Activated T-cell treated with anti-CD3 and anti-CD28 coated beads, Interleukin-2, amount 50 U/mL, for 48 hours (primary cell): ENCODE measurements around the gene MTMR10.

Experiments used
- DNase-seq, 2 experiments: peaks; one replicate each; pipeline ENCODE4 v3.0.0-alpha.2; 2020

MTMR10 gene, protein sequence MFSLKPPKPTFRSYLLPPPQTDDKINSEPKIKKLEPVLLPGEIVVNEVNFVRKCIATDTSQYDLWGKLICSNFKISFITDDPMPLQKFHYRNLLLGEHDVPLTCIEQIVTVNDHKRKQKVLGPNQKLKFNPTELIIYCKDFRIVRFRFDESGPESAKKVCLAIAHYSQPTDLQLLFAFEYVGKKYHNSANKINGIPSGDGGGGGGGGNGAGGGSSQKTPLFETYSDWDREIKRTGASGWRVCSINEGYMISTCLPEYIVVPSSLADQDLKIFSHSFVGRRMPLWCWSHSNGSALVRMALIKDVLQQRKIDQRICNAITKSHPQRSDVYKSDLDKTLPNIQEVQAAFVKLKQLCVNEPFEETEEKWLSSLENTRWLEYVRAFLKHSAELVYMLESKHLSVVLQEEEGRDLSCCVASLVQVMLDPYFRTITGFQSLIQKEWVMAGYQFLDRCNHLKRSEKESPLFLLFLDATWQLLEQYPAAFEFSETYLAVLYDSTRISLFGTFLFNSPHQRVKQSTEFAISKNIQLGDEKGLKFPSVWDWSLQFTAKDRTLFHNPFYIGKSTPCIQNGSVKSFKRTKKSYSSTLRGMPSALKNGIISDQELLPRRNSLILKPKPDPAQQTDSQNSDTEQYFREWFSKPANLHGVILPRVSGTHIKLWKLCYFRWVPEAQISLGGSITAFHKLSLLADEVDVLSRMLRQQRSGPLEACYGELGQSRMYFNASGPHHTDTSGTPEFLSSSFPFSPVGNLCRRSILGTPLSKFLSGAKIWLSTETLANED

DNA sequence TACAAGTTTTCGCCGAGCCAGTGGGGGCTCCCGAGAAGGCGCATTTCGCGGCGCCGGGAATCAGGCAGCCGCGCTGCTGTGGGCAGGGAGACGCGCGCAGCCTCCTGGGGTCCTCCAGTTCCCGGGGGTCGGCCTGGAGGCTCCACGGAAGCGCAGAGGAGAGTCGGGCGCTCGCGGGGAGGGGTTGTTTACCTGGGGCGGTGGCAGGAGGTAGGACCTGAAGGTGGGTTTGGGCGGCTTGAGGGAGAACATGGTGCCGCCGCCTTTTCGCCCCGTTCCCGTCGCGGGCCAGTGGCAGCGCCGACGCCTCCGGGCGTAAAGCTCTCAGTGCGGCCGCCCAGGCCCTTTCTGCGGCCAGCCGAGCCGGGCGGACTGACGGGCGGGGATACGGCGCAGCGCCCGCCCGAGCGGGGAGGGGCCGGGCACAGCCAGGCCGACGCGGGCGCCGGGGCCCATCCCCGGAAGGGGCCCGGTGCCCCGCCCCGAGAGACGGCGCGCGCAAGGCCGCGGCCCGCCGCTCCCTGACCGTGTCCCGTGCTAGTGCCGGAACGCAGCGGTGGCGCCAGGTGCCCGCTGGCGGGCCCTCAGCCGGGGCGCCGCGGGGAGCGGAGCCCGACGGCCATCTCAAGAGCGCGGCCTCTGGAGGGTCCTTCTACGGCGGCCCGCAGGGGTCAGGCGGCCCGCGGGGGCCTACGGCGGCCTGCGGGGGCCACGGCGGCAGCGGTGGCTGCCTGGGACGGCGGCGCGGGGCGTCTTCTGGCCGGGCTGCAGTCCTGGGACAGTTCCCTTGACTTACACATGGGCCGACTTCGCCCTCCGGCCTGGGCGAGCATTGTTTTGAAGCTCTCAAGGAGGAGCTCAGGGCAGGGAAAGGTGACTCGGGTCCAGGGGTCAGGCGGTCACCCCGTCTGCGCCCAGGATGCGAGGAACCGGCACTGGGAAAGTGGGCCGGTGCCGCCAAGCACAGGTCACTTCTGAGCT lies at the start of gene MTMR10:
Gene MTMR10 (minus strand): TSS at position 374 of the 981 bp plus-strand sequence. CDS start 122 bp downstream, at position 252.
- peak; percentile 82 to 86 for DNase-seq

DNA sequence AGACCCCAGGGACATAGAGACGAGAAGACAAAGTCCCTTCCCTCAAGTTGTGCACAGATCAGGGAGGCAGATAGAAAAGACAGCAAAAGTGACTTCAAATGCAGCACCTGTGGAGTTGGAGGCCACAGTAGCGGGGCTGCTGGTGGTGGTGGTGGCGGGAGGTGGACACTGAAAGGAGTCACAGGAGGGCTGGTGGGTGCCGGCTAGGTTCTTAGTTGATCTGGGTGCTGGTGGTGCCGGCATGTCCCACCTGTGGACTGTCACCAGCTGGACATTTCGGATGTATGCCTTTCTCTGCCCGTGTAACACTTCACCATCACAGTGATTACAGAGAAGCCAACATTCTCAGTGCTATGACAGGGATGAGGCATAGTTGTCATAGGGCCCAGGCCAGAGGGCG lies 49.2 kb upstream of the MTMR10 start:
- DNase-seq, result no peak

DNA sequence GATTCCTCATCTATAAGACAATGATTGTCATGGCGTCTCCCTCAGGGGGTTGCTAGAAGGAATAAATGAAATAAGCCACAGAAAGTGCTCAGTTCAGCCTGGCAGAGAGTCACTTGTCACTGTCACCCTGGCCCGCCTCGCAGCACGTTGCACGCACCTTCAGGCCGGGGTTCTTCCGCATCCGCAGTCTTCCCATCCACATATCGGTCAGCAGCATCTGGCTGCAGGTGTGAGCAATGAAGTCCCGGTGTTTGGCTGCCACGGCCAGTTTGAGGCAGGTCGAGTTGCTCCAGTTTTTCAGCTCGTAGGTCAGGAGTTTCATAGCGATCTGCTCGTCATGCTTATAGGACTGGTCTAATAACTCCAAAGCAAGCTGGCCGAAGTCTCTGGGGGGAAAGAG lies 48.5 kb upstream of the MTMR10 start:
- no peak for DNase-seq

DNA sequence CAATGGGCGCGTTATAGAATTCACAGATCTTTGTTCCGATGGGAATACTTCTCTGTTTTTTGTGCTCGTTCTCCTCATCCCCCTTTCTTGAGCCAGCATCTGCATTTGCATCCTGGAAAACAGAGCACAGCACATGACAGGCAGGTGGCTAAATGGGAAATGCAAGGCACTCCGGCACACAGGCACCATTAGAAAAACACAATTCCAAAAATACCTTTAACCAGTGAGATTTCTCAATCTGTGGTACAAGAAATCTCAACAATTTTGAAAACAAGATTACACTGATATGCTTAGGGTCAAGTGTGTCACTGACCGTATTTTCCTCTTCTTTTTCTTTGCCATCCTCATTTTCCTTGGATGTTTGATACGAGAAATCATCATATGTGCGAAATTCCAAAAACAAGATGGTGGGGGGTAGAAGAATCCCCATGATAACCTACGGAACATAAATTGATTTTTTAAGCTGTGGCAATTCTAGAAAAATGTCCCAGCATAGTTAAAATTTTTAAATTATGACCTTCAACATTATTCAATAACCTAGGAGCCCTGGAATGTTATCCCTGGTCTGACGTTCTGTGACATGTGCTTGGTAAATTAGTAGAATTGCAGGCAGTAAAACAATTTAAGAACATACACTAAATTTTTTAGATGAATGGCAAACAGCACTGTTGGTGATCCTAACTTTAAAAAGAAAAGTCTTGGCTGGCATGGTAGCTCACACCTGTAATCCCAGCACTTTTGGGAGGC lies 46.5 kb upstream of the MTMR10 start:
- no peak for DNase-seq

DNA sequence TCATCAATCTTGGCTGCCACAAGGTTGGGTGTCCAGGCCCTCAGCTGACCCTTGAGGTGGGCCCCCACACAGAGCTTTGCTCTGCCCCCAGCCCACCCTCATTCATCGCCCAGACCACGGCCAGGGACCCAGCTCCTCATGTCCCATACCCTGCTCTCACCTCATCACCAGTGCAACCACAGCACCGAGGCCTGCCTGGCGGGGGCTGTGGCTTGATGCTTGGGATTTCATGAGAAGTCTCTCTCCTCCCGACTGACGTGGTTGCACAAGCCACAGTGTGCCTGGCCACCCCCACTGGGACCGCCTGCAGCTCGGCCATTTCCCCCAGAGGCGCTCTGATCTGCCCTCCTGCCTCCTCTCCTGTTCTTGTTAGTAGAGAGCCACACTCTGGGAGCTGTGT lies 45.4 kb upstream of the MTMR10 start:
- no peak for DNase-seq

DNA sequence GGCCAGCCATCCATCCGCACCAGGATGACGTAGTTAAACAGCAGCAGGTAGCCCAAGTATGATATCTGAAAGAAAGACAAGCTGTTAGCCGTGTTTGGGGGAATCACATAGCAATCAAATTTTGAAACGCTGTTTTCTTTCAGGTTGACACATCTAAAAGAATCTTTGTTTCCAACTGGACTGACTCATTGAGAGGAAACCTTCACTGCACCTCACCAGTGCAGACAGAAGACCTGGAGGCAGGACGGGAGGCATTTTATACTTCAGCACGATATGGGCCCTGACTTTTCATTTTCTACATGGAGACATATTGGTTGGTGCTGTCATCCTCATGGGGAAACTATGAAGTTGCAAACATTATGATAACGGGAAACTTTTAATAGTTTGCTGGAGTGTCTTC lies 44.2 kb upstream of the MTMR10 start:
- DNase-seq, result no peak

DNA sequence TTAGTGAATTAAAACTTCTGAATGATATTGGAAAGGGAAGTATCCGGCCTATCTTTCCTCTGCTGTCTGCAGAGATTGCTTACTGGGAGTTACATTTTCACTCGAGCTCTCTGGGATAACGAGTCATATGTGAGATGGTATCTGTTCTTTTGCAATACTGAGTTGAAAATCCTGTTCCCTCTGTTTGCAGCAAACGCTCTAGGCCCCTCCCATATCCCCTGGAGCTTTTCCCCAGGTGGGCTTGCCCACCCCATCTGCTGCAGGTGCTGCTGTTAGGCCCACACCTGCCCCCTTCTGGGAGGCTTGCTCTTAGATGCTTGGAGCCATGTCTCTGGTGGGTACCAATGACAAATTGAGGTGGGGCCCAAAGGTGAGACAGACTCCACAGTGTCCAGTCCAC lies 42.7 kb upstream of the MTMR10 start:
- no peak for DNase-seq

DNA sequence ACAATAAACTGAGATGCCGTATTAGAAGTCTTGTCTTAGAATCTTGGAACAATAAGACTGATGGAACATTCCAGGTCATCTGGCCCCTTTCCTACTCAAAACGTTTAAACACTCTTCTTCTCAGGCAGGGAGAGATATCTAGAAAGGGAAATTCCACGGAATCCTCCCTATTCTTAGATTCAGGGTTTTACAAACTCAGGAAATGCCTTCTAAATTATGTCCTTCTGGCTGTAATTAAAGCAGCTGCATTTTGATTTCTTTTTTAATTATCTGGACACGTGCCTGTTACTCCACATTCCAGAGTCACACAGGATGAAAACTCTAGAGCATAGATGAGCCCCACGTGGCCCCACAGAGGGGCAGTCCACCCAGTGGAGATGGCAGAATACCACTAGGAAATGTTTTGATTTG lies 41.5 kb upstream of the MTMR10 start:
- no peak for DNase-seq

DNA sequence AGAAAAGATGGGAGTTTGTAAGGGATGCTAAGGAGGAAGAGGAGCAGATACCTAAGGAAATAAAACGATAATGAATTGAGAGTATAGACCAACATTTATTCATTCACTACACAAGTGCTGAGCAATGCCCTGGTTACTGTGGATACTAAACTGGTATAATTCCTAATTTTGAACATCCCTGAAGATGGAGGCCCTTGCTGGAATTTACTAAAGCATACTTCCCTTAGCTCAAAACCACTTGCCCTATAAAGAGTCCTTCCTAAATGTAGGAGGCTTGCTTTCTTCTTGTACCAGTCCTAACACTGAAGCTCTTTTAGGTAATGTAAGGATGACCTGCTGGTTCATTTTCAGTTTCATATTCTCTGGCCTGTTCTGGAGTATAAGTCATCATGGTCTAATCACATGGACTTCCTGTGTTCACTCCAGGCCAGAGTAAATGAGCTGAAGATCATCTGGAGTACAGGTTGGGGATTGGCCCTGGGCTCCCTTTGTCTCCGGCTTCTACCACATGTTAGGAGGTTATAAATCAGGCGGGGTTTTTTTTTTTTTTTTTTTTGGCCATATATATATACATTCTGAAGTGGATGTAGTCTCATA lies 40.1 kb upstream of the MTMR10 start:
- DNase-seq, result no peak

DNA sequence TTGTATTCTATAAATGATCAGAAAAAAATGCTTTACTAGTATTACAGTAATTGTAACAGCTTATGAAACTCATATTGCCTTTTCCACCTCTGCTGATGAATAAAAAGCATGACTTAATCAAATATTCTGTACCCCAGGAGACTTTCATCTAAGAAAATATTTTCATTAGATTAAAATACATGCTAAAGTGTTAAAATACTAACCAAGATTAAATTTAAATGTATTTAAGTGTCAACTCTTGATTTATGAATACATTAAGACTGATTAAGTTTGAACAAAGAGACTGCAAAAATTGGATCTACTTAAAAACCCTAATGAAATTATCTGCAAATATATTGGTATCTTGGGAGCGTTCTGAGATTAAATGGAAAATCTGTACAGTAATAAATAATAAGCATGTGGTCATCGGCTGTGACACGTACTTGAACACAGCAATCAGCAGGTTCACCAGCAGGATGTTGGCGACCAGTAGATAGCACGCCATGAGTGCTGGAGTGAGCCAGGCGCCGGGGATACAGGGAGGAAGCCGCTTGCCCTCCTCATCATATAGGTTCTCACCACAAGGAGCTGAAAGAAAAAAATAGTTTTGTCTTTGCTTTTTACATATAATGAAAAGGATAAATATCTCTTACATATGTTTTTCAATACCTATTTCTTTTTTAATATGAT lies 36.6 kb upstream of the MTMR10 start:
- DNase-seq, result no peak

DNA sequence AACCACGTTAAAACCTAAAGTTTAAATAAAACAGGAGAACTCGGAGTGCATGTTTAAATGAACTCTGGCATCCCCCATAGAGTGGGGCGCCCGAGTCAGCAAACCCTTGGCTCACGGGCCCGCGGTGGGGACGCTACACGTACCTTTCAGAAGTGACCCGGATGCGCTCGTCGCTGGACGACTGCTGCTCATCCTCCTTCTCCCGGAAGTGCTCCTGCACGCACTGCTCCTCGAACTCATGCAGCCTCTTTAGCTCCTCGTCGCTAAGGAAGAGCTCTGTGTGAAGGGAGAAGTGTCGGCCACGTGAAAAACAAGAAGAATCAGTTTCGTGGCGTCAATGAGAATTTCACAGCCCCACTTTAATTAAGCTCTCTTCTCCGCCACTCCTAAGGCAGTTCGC lies 34.6 kb upstream of the MTMR10 start:
- no peak for DNase-seq

DNA sequence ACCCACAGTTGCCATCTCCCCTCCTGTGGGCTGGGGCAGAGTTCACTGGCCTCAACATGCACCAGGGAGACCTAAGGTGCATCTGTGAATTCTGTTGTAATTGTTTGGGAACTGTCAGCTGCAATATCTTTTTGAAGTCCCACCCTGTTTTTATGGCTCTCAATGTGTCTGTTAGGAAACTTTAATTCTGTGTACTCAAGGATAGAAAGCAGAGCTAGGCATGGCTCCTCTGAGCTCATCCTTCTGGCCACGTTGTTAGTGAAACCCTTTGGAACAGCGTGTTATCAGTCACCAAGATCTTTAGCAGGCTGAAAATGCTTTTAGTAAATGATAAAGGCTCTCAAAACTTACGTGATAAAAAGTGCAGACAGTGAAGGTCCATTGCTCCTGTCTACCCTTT lies 33.6 kb upstream of the MTMR10 start:
- DNase-seq, result no peak

DNA sequence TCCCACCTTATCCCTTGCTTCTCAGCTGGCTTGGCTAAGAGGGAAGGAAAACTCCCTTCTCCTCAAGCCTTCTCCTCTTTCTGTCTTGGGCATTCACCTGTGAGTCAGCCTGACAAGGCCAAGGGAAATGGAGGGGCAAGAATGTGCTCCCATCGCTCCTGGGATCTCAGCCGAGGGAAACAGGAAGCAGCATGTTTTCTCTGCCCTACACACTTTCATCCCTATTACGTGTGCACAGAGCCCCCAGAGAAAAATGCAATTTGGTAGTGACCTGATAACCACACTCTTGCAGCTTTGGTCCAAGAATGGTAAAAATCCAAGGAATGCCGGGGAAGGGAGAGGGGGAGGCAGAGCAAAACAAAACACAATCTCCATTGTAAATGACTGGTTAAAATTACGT lies 32.9 kb upstream of the MTMR10 start:
- no peak for DNase-seq

DNA sequence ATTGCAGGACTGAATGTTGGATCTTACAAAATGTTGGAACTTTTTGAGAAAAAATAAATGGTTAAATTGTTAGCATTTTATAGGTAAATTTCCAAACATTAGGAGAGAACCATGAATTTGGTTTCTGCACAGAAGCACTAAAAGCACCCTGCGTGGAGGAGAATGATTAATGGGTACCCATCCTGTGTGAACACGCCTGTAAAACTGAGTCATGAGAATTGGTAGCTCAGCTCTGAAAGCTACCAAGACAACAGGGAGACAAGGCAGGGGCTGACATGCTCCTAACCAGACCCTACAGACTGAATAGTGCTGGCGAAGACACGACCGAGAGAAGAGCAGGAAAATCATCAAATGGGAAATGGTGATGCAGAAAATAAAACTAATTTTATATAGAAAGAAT lies 32.4 kb upstream of the MTMR10 start:
- no peak for DNase-seq

DNA sequence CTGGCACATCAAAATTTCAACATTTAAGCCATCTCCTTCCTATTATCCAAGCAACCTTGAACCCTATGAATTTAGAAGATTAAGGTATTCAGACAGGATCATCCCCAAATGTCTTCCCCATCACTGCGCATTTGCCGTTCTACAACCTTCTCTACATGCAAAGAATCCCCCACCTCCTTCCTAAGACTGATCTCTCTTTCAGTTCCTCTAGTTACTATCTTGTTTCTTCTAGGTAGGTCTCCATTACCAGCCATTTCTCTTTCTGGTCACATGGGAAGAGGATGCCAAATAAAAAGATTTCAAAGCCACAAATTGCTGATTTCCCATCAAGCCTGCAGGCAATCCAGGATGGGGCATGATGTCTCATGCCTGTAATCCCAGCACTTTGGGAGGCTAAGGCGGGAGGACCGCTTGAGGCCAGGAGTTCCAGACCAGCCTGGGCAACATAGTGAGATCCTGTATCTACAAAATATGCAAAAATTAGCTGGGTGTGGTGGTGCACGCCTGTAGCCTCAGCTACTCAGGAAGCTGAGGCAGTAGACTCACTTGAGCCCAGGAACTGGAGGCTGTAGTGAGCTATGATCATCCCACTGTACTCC lies 29.7 kb upstream of the MTMR10 start:
- DNase-seq, result no peak

DNA sequence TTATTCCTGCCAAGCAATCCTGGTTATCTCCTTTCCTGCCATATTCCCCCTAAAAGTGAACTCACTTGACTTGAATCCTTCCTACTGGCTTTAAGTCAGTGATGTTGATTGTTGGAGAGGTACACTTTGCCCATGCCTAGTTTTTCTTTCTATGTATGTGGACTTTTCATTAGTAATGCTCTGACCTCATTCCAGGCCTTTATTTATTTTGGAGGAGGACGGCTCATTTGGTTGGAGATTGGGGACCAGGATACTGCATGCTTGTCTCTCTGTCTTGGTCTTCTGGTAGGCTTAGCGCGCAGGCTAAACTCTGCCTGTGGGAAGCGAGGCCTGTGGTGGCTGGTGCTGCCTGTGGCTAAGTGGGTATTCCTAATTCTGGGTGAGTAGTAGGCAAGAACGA lies 29.1 kb upstream of the MTMR10 start:
- no peak for DNase-seq

DNA sequence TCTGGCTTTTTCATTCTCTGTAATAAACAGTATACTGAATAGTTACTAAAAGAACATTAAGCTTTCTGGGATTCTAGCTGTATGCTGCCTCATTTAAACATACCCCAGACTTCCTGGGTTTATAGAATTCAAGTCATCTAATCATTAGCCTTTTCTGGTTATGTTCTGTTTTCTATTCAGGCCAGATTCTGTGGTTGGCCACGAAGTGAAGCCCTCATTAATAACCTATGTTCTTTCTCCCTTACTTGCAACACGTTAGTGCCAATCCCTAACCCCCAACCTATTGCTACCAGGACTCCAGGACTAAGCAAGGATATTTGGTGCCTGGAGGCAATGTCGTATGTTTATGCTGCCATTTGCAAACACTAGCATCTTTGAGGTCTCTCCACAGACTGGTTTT lies 28.6 kb upstream of the MTMR10 start:
- DNase-seq, result no peak

DNA sequence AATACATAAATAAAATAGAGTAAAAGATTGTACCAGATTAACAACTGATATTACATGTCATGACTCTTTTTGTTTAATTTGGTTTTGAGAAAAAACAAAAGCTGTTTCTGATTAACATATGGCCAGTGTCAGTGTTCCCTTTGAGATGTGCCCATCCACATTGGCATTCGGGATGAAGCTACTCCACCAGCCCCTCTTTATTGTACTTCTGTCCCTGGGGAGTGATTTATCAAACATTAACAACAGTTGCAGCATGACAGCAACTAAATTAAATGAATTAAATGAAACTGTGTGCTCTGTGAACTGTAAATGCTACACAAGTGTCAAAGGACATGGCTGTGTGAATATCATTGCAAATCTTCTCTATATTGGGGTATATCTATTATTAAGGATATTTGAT lies 25.9 kb upstream of the MTMR10 start:
- DNase-seq, result no peak

DNA sequence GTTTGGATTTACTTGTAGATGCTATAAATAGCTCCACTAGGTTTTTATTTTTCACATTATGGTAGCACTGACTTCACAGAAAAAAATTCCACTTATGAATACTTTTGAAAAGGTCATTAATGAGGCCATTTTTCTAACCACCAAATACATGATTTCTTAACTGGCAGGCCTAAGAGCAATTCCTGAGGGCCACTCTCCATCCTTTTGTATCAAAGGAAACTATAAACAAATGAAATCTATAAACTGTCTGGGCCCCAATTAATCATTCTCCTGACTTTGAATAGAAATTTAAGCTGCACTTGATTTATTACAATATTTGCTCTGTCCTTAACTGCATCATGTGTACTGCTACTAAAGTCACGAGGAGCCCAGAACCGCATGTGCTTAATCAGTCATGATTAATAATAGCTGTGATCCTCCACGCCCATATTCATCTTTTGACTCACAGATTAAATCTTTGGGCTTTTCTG lies 25.1 kb upstream of the MTMR10 start:
- no peak for DNase-seq

DNA sequence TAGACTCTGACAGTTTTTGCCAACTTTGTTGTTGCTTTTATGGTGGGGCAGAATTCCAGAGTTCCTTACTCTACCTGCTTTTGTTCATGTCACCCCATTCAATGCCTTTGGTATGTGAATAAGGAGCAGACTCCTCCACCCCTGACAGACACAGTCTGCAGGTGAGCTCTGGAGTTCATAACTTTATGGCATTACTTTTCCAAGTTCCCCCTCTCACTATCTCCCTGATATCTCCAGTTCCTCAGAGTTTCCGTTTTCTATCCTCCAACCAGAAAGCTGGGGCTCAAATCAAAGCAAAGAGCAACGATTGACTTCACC lies 23.1 kb upstream of the MTMR10 start:
- DNase-seq, result no peak
